Measurements from ENCODE around the gene ETV3.
"Not testable (repeated sequence)": the region's sequence is repeated elsewhere in the genome, so short reads cannot be mapped to it uniquely, and the experiment has no call there.

Gene ETV3

DNA sequence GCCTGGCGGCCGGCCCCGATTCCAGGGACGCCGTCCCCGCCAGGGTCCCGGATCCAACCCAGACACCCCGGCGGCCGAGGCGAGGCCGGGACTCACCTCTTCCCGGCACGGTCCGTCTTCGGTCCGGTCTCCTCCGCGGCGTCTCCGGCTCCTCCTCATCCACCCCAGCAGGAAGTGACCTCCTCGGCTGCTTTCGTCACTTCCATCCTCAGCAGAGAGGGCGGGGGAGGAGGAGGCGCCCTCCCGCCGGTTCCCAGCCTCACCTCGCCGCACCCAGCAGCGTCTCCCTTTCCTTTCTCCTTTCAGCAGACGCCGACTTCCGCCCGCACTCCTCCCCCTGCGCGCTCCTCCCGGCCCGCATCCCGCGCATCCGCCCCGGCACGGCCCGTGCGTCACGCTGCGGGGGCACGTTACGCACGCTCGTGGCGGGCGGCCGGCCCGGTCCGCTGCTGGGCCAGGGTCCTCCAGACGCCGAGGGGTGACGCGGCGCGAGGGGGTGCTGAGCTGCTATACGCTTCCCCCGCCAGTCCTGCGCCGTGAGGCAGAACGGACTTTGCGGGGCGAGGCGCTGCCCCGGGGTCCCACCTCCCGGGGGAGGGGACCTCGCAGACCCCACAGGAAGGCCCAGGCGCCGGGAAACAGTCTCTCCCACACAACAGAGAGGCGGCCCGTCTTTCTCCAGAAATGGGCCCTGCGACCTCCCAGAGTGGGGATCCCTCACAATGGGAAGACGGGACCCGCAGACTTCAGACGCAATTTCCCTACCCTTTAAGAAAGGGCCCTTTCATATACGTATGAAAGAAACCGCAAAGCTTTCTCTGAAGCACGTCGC is at the start of gene ETV3:
Gene ETV3 (minus strand): TSS at position 176 of the 832 bp plus-strand sequence. CDS start 2,043 bp downstream, outside the sequence.
- peak; percentile 97 for DNase-seq

DNA sequence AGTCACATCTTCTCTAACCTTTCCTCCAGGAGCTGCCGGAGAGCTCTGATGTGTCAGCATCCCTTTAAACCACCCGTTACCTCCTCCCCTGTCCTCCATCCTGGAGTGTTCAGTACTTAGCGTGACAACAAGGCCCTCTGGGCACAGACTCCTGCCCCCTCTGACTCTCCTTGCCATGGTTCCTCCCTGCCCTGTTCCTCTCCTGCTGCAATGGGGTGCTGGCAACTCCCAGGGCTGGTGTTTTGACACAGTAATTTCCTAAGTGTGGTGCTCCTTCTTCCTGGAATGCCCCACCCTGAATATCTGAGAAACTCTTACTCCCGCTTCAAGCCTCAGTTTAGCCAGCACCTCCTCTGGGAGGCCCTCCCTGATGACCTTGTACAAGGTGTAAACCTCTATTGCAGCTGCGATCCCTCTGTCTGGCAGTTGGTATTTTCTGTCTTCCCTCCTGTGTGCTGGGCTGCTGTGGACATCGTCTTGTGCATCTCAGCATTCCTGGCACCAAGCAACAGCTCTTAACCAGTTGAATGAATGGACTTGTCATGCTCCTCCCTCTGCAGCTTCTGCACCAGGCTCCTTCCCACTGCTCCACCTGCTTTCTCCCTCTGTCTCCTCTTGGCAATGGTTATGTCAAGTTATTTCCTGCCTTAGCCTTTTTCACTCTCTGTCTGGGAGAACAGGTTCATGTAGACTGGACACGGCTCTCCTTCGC is 48.2 kb upstream of the ETV3 start:
- no peak for DNase-seq

DNA sequence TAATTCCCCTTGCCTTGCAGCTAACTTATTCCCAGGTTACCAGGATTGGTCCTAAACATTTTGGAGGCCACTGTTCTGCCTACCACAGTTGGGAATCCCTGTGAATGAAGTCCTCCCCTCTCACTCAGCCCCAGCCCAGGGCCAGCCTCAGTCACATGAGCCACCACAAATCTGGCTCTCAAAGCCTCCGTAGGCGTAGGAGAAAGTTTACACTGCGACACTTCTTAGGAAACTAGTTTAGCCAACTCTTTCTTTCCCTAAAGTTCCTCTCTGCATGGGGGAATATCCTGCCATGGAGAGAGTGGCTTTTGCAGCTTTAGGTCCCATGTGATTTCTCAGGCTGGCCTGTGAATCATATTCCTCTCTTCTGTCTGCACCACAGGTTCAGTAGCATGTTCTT is 45.7 kb upstream of the ETV3 start:
- DNase-seq: no peak

DNA sequence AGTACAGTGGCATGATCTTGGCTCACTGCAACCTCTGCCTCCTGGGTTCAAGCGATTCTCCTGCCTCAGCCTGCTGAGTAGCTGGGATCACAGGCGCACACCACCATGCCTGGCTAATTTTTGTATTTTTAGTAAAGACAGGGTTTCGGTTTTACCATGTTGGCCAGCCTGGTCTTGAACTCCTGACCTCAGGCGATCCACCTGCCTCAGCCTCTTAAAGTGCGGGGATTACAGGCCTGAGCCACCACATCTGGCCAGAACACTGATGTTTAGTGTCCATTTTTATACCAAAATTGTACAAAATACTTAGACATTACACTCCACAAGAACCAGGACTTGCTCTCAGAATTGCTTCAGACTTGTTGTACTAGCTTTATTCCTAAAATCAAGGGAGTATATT is 44.2 kb upstream of the ETV3 start:
- DNase-seq: not testable (repeated sequence)

DNA sequence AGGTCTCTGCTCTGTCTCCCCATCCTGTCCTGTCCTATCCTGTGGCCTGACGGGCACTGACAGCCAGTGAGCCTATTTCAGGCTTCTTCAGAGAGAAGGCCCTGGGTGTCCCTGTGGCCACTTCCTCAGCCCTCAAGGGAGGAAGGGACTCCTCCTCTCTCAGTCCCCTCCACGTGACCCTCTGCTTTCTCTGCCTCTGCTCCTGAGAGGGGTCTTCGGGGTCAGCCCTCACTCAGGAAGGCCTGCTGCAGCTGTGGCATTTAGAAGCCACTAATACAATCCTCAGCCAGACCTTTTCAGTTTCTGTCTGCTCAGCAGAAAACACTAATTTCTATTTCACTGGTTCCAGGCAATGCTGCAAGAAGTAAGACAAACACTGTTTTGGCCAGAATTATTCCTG is 43.6 kb upstream of the ETV3 start:
- DNase-seq: no peak

DNA sequence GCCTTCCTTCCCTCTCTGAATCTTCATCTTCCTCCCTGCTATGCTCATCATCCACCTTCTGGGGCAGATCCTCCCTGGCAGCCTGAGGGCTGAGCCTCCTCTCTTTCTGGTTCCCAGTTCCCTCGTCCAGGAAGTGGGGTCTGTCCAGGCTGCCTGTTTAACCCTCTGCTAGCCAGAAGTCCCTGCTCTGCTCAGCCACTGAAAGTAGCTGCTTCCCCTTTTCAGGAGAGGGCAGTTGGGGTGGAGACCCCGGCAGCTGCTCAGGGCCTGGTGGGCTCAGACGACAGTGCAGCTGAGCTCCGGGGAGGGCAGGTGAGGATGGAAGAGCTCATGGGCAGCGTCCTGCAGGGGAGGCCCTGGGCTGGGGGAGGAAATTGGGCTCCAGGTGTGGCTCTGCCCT is 43.1 kb upstream of the ETV3 start:
- no peak for DNase-seq

DNA sequence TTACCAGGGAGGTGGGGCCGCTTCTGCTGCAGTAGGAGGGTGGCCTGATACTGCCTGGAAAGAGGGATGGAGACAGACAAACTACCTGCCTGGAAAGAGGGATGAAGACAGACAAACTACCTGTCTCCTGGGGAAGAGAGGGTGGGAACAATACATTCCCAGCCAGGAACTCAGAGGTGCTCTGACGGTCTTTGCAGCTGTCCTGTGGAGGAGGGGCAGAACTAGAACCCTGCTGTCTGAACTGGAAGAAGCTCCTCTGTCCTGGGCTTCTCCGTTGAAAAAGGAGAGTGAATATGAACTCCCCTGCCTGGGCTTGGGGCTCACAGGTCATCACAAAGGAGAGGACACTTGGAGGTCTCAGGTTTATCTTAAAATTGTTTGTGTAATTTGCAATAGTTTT is 40.3 kb upstream of the ETV3 start:
- no peak for DNase-seq

DNA sequence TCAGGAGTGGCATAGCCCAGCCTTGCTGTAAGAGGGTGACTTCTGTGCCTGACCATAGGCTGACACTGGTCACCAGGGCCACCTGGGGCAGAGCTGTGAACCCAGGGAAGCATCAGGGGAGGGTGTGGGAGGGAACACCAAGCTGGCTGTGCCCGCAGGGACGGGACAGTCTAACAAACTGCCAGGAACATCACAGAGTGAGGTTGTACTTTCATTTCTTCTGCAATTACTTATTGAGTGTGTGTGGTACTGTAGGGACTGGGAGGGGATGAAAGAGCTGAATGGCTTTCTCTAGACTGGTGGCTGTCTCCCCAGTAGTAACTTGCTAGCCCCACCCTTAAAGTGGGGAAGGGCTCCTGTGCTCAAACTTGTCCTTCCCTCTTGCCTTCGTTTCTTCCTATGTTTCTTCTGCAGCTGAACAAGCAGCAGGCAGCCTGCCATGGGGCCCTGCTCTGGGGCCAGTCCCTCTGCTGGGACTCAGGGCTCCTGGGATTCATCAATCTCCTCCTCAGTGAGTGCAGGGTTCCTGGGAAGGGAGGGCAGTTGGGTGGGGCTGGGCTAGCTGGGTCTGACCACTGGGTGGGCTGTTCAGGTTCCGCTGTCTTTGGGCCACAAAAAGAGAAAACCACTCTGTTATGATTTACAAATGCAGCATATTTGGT is 39.7 kb upstream of the ETV3 start:
- DNase-seq: no peak

DNA sequence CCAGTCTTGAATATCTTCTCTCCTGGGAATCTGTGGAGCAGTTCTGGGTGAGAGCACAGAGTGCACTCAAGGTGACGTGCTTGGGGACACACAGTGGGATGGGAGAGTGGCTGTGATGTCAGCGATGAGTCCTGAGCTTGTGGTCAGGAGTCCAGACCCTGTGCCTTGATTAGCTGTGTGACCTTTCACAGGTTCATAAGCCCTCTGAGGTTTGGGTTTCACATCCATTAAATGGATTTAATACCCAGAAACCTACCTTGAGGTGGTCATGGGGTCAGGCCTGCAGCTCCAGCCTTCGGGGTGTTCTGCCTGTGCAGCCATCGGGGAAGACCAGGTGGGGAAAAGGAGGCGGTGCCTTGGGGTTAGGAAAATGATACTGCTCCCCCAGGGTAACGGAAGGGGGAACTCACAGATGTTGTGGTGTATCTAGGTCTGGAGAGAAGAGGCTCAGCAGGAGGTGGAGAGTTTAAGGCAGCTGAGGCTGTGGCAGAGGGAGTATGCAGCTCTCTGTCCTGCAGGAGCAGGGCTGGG is 38.5 kb upstream of the ETV3 start:
- DNase-seq: no peak

DNA sequence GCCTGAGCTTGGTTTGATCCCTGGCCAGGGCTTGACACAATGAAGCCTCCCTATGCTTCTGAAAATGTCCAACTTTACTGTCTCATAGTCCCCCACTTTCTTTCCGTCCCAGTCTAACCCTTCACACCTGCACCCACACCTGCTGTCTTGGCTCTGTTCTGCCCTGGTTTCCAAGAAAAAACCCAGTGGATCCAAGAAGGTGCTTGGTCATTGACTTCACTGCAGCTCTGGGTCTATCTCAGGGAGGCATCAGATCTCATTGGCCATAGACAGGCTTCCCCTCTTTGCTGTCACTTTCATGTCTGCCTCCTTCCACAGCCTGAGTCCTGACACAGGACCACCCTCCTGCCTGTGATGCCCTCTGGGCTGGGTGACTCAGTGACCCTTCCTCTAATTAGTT is 37.8 kb upstream of the ETV3 start:
- no peak for DNase-seq

DNA sequence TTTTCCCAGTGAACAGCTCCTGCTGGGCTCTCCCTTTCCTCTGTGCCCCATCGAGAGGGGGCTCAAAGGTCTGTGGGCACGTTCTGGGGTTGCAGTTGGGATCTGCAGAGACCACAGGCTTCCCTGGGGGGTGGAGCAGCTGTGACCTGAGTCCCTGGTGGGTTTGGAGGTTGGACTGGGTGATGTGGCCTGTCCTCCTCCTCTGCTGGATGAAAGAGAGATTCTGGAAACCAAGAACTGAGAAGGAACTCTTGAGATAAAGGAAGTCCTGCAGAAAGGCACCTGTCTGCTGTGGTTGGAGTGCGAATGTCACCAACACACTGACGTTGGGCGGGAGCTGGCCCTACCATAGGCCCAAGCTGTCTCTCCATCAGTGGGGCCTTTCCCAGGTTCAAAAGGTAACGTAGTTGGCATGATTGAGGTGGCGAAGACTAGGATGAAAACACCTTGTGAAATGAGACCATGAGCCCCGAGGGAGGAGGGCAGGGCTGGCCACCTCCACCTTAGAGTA is 35.8 kb upstream of the ETV3 start:
- DNase-seq: no peak

DNA sequence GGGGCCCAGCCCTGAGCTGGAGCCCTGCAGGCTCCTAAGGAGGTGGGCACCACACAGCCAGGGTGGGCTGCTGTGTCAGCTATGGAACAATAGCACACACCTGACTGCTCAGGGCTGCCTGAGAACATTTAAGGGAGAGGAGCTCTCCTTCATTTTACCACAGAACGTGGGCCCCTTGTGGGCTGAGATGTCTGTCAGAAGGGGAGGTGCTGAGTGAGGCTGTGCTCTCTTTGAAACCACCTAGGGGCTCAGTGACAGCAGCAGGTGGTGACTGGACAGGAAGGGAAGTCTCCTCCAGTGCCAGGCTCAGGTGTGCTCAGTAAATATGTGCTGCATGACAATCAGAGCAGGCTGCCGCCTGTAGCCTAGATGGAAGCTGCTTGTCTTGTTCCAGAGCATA is 35.0 kb upstream of the ETV3 start:
- not testable (repeated sequence) for DNase-seq

DNA sequence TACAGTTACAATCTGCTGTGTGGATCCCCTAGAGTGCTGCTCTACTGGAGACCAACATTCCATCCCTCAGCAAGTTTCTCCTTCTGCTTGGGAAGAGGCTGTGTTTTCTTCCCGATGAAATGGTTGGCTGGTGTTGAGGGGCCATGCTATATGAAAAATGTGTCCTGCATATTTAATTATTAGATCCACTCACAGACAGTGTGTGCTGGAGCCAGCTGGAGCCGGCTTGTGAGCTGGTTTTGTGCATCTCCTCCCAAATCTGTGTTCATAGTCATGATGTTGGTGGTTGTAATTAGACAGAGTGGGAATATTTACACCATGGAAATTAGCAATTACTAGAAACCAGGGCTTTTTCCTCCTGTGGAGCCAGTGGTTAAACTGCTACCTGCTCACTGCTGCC is 34.4 kb upstream of the ETV3 start:
- DNase-seq: not testable (repeated sequence)

DNA sequence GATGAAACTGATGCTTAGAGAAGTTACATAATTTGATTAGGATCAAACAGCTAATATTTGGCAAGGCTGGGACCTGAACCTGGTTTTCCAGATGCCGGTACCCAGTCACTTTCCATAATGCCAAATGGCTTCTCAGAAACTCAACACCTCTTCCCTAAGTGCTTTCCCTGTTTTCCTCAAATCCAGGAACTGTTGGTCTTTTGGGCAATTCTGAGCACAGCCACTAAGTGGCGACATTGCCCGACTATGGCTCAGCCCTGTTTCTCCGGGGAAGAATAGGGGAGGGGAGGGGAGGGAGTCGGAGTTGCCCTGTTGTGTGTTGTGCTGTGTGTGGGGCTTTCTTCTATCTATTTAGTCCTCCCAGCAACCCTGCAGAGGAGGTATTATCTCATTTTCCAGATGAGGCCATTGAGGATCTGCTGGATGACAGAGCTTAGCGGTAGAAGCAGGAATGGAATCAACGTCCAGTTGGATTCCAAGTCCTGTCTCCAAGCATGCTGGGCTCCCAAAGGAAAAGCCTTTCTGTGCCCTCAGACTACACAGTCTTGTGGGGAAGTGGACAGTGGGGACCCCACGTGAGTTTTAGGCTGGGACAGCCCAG is 33.8 kb upstream of the ETV3 start:
- DNase-seq: peak; percentile 49

DNA sequence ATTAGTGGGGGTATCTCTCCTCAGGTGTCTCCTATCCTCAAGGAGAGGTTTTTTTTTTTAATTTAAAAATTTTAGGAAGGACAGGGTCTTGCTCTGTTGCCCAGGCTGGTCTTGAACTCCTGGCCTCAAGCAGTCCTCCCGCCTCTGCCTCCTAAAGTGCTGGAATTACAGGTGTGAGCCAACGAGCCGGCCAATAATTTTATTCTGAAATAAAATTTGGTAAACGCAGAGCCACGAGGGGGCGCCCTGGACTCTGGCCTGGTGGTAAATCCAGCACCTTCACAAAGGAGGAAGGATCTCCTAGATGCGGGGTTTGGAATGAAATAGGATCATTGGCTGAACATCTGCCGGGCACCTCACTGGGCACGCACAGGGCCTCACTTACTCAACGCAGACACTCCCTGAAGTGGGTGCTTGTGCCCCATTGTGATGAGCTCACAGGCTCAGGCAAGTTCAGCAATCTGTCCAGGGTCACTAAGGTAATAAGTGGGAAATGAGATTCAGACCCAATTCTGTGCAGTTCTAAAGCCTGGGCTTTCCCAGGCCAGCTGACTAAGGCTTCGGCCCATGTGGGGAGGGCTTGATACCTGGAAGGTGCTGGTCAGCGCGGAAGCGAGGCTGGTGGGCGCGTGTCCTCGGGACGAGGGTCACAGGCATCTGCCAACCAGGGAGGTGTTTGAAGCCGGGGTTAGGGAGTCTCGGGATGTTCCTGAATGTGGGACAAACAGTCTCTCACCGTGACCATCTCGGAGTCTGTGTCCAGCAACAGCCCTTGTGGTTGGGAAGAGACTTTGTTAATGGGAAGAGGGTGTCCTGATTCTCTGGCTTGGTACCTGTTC is 32.7 kb upstream of the ETV3 start:
- DNase-seq: peak; percentile 83

DNA sequence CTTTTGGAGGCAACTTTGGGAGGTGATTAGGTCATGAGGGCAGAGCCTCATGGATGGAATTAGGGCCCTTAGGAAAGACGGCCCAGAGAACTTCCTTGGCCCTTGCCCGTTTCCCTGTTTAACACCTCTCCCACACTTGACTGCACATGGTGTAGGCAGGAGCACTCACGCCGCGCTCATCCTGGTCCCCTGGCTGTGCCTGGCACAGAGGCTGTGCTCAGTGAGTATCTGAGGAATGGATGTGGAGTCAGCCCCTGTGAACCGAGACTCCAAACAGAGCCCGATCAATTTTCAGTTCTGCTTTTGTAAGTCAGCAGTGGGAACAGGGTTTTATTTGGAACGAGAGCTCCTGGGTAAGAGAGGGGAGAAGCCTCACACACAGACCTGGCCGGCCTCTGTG is 29.8 kb upstream of the ETV3 start:
- DNase-seq: no peak

DNA sequence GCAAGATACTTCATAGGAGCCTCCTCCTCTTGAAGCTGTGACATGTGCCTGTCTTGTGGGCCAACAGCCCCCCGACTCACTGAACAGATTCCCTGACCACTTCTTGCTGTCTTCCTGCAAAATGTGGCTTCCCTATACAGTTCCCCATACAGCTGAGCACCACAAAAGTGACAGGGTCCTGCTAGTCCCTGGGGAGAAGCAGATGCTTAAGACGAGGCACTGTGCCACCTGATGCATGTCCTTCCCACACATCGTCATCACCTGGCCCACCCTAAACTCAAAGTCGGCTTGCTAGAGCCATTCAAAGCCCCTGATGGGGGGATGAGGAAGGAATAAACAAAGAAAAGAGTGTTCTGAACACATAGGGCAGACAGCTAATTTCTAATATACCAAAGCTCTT is 29.2 kb upstream of the ETV3 start:
- no peak for DNase-seq

DNA sequence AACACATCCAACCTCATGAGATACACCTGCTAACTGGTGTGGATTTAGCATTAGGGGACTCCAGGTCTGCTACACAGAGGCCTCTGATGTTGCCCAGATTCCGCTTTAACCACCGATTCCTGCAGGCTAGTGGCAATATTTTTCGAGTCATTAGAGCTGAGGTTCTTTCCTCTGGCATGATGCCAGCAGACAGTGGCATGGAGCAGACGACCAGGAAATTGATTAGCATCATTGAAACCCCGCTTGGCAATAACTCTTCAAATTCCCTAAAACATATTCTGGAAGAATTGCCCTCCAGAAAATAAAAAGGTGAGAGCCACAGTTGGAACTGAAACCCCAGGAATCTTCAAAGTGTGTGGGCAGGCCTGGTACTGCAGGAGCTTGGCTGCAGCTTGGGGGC is 28.4 kb upstream of the ETV3 start:
- no peak for DNase-seq

DNA sequence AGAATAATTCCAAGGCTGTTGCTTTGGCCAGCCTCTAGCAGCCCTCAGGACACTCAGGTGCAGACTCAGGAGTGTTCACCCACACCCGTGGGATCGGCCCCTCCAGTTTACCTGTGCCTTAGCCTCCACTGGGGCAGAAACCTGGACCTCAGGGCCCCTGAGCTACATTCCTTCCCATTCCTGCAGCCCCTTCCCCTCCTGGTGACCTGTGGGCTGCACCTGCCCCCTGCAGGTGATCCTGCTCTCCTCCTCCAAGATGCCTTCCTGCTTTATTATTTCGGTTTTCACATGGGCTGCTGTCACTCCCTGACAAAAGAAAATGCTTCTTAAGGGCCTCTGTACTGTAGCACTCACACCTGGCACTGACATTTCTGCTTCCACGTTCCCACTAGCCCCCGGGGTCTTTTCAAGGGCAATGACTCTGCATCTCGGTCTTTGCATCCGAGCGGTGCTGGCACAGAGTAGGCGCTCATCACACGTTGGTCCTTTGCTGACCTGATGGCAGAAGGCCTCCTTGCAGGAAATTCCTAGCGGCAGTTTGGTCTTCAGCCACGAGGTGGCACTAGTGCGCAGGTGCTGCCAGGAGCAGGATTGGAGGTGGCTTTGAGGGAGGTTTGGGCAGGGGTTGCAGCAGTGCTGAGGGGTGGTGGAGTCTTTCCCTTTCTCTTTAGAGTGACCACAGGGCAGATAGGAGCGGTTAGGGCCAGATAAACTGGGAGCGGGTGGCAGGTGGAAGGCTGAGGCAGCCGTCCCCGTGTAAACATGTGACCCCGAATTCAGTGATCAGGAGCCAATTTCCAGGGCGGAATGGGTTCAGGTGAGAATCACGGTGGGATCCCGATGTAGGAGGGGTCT is 25.3 kb upstream of the ETV3 start:
- DNase-seq: peak; percentile 84

DNA sequence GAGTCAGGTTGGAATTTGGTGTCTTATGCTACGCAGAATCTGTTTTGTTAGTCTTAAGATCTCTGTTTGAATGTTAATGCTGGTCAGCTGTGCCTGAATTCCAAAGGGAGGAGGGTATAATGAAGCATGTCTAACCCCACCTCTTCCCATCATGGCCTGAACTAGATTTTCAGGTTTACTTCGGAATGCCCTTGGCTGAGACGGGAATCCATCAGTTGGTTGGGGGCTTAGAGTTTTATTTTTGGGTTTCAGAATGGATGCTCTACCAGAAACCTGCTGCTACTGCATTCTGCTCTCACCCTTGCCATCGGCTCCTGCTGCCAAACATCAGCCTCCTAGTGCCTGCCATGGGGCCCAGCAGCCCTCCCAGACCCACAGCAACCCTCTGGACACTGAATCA is 24.1 kb upstream of the ETV3 start:
- no peak for DNase-seq

DNA sequence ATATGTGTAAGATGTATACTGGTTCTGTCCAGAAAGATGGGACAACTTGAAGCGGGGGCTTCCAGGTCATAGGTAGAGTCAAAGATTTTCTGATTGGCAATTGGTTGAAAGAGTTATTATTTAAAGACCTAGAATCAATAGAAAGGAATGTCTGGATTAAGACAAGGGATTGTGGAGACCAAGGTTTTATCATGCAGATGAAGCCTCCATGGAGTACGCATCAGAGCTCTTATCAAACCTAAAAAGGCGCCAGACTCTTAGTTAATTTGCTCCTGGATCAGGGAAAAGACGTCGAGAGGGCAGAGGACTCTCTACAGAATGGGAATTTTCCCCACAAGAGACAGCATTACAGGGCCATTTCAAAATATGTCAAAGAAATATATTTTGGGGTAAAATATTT is 23.7 kb upstream of the ETV3 start:
- DNase-seq: no peak

Measured in NCI-H82 (cell line).